HFF-Myc (cell line): Measurements from ENCODE around the gene CARMIL3.
"Not testable (repeated sequence)": the region's sequence is repeated elsewhere in the genome, so short reads cannot be mapped to it uniquely, and the experiment has no call there.

Experiments used
- DNase-seq: peaks from one replicate; pipeline ENCODE4 v3.0.0-alpha.2; 2011; ENCODE audit warnings: low read depth; ENCODE audit errors: extremely low read depth
- H3K4me3 ChIP-seq: replicated peaks from 2 replicates; pipeline ENCODE4 v1.5.1; 2011; ENCODE audit warnings: low read depth, mild to moderate bottlenecking, control low read depth, low read length
- TF ChIP-seq, protein P1 (sequence below): IDR thresholded peaks from 2 replicates; pipeline ENCODE4 v1.5.1; 2012; ENCODE audit warnings: mild to moderate bottlenecking, low read depth, low read length, control low read depth; ENCODE audit errors: missing control alignments

Gene CARMIL3

DNA sequence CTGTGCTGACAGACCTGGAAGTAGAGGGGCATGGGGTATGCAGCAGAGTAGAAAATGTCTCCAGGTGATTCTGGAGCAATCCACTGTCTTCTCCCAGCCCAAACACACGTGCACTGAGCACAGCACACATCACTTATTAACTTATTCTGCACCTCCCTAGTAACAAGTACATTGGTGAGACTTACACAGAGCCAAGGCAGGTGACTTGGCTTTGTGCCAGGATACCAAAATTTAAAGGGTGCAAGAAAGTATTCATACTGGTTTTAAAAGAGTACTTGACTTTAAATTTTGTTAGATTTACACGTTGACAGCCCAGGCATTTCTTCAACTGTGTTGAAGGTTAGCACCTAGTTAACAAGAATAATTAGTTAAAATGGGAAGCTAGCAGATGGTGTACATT lies 11.1 kb upstream of the CARMIL3 start:
- TF ChIP-seq, protein P1, sequence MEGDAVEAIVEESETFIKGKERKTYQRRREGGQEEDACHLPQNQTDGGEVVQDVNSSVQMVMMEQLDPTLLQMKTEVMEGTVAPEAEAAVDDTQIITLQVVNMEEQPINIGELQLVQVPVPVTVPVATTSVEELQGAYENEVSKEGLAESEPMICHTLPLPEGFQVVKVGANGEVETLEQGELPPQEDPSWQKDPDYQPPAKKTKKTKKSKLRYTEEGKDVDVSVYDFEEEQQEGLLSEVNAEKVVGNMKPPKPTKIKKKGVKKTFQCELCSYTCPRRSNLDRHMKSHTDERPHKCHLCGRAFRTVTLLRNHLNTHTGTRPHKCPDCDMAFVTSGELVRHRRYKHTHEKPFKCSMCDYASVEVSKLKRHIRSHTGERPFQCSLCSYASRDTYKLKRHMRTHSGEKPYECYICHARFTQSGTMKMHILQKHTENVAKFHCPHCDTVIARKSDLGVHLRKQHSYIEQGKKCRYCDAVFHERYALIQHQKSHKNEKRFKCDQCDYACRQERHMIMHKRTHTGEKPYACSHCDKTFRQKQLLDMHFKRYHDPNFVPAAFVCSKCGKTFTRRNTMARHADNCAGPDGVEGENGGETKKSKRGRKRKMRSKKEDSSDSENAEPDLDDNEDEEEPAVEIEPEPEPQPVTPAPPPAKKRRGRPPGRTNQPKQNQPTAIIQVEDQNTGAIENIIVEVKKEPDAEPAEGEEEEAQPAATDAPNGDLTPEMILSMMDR, result no peak
- no peak overlapping the region for H3K4me3 ChIP-seq
- DNase-seq, result no peak

DNA sequence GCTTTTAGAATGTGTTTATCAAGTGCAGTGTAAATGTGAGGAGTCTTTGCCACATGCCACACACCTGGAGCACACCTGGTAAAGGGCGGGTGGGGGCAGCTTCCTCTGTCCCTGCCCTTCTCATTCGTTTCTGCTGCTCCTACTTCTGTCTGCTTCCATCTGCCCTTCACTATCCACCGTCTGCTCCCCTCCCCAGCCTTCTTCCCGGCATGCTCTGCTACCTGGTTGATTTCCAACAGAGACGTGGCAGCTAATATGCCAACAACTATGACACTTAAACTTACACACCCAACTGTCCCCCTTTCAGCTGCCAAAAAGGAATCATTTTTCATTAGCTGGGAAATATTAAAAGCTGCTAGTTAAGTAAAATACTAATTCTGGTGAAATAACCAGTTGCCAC lies 9.1 kb upstream of the CARMIL3 start:
- no peak for DNase-seq
- TF ChIP-seq, protein P1, result no peak

DNA sequence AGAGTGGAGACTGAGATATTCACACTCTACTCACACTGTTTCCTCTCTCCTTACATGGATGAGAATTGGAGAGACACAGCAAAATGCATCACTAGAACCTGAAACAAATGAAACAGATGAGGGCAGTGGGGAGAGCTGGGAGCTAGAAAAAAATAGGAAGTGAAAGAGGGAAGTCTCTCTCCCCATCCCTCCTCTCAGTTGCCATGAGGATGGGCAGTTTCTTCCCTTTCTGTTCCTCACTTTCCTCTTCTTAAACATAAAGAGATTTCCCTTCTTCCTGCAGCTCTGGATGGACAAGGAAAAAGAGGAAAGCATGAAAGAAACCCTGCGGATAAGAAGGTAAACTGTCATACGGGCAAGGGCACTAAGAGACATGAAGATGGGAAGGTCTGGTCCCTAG lies 2.8 kb upstream of the CARMIL3 start:
- not testable (repeated sequence) for DNase-seq

More for the DNA sequence above, 9.1 kb upstream of the CARMIL3 start:
- H3K4me3 ChIP-seq, result no peak overlapping the region

DNA sequence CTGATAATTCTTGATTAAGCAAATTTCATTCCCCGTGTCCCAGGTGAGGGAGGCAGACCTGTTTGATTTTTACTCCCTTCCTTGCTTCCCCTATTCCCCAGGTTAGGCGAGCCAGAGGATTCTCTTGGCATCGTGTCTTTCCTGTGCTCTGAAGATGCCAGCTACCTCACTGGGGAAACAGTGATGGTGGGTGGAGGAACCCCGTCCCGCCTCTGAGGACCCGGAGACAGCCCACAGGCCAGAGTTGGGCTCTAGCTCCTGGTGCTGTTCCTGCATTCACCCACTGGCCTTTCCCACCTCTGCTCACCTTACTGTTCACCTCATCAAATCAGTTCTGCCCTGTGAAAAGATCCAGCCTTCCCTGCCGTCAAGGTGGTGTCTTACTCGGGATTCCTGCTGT lies 1.1 kb upstream of the CARMIL3 start:
- not testable (repeated sequence) for H3K4me3 ChIP-seq, DNase-seq

More for the DNA sequence above, 2.8 kb upstream of the CARMIL3 start:
- H3K4me3 ChIP-seq, result not testable (repeated sequence)

DNA sequence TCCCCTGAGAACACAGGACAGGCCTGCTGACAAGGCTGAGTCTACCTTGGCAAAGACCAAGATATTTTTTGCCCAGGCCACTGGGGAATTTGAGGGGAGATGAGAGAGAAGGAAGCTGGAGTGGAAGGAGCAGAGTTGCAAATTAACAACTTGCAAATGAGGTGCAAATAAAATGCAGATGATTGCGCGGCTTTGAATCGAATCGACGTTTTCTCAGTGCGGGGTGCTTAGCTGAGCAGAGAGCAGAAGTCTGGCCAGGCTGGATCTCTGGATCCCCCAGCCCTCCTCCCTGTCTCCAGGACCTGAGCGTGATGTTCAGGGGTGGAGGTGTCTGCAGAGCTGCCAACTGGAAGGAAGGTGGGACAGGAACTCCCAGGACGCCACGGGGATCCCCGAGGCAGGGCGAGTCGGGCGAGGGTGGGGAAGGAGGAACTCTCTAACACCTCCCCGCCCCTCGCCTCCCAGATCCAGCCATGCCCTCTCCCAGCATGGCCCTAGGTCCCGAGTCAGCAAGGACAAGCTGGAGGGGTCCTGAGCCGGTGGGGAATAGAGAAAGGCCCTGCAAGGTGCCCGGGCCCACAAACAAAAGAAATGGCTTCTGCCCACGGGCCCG lies 527 bp upstream of the CARMIL3 start:
- TF ChIP-seq, protein P1, result no peak
- H3K4me3 ChIP-seq, result peak overlapping the region; percentile 44
- DNase-seq, result no peak

DNA sequence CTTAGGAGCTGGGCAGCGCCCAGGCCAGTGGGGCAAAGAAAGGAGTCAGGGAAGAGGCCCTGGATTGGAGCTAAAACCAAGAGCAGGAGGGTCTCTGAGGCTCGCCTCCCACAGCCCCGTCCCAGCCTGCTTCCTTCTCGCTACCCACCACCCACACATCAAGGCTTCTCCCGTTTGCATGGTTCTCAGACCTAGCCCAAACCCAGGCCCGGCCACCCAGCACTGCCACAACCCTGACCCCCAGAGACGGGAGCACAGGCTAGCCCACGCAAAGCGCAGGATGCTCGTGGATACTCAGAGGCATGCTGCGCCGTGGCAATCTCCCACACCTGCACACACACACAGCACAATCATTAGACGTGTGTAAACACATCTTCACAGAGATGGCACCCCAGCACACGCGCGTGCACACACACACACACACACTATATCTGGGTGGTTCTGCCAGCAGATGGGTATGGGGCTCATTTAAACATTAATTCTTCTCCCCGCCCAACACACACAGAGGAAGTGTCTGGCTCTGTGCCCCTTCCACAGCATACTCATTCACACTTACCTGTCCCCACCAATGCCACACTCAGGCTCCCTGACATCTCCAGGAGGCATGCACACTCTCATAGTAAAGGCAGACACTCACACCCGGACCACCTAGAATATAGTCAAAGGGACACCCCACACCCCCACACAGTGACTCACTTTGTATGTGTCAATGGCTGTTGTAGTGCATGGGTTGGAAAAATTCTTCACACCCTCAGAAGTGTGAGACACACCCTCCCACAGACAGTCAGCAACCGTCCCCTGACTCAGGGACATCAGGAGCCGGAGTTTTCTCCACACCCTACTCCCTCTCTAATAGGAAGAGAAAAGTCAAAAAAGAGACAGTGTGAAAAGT lies 1.1 kb downstream of the CARMIL3 start:
- H3K4me3 ChIP-seq, result peak overlapping the region; percentile 44; the same call in 1 of the 2 replicates
- DNase-seq, result no peak
- TF ChIP-seq, protein P1, result no peak

DNA sequence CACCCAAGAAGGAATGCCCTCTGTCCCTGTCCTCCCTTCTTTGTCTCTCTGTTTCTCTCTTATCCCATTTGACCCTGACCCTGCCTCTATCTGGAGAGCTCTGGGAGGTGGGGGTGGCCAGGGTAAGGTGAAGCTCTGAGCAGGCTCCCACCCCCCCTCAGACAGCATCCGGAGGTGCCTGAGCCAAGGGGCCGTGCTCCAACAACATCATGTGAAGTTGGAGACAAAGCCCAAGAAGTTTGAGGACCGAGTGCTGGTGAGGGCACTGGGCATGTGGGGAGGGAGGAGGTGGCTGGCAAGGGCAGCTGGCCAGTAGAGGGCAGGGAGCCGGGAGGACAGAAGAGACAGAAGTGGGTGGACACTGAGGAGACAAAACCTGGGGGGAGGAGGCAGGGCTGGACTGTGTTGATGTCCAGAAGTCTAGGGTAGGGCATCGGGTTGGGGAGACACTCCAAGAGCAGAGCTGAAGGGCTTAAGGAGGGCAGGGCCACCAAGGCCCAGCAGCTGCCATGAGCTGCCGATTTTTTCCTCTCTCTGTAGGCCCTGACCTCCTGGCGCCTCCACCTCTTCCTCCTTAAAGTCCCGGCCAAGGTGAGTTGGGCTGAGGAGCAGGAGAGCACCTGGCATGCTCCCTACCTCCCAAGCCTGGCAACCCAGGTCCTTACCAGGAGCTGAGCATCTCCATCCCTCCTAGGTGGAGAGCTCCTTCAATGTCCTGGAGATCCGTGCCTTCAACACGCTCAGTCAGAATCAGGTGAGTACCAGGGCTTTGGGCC lies 1.9 kb downstream of the CARMIL3 start:
- DNase-seq, result no peak
- no peak overlapping the region for H3K4me3 ChIP-seq
- TF ChIP-seq, protein P1, result no peak
